H54 (cell line): ENCODE measurements around the gene ADAMTS6.
A peak's percentile ranks its signal among the peaks of the same experiment; 100 is the strongest.
"Not testable (repeated sequence)": the region's sequence is repeated elsewhere in the genome, so short reads cannot be mapped to it uniquely, and the experiment has no call there.

Experiments used
- DNase-seq: peaks from one replicate; pipeline ENCODE4 v3.0.0; 2011; ENCODE audit warnings: low spot score, mixed read lengths; ENCODE audit not compliant: insufficient read length
- FAIRE-seq: peaks from 3 replicates; lab custom pipeline; 2011; peaks lifted over from hg19 to GRCh38; lab: Jason Lieb, UNC
- POLR2A ChIP-seq: IDR thresholded peaks from 2 replicates; pipeline ENCODE4 v1.6.1; 2011; ENCODE audit warnings: low read depth, mild to moderate bottlenecking, low read length

The ADAMTS6 gene

DNA sequence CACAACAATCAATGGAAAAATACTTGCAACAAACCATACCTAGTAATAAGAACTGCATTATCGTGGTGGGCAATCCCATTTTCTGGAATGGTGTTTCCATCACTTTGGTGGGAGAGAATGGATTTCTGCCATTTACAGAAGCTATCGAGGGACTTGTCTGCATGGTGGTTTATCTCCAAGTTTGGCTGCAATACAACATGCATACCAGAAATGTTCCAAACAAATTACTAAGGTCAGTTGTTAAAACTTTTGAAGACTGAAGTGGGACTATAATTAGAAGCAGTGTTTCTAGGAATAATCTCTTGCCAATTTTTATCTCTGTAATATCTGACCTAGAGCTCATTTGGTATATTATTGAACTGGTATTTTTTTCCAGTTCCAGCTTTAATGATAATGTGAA lies 30.3 kb downstream of the ADAMTS6 start:
- FAIRE-seq: peak; percentile 67
- DNase-seq: no peak
- no peak for TF ChIP-seq POLR2A

DNA sequence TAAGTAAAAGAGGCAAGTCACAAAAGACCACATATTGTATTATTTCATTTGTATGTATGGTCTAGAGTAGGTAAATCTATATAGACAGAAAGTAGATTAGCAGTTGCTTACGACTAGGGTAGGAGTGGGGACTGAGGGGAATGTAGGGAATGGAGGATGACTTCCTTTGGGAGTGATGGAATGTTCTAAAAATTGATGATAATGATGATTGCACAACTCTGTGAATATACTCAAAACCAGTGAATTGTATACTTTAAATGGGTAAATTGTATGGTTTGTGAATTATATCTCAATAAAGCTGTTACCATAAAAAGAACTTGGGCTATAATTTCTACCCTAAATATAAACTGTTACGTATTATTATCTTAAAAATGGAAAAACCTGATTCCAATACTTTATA lies 35.0 kb downstream of the ADAMTS6 start:
- TF ChIP-seq POLR2A: no peak
- FAIRE-seq: no peak
- DNase-seq: no peak

DNA sequence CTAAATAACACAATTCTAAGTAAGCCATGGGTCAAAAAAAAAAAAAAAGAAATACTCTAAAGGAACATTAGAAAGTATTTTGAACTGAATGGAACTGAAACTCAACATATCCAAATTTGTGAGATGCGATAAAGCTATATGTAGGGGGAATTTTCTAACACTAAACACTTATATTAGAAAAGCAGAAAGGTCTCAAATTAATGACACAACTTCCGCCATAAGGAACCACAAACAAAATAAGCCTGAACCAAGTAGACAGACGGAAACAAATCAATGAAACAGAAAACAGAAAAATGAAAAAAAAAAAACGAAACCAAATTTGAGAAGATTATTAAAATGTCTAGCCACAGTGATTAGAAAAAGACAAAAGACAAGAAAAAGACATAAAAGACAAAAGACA lies 39.9 kb downstream of the ADAMTS6 start:
- FAIRE-seq: no peak
- no peak for TF ChIP-seq POLR2A
- DNase-seq: no peak

DNA sequence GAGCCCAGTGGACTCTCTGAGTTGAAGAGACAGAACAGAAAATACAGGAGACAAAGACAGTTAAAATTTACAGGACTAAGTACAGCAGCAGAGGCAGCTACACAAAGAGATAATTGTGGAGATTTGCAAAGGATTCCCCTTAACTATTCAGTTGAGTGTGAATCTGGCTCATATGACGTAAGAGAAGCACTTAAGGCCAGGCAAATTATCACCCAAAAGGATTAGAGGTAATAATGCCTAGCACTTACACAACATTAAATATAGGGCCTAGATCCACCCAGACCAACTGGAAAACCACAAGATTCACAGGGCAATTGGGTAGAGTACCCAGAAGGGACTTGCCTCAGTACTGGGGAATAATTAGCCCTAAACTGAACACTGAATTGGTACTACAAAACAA lies 41.3 kb downstream of the ADAMTS6 start:
- FAIRE-seq: peak; percentile 43
- TF ChIP-seq POLR2A: no peak
- DNase-seq: no peak

DNA sequence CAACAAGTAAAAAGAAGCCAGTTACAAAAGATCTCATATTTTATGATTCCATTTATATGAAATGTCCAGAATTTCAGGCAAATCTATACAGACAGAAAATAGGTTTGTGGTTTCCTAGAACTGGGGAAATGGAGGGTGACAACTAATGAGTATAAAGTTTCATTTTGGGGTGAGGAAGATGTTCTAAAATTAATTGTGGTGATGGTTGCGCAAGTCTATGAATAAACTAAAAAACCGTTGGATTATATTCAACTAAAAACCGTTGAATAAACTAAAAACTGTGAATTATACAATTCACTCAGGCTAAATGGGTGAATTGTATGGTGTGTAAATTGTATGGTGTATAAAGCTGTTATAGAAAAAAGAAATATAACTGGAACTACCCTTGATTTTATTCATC lies 47.6 kb downstream of the ADAMTS6 start:
- DNase-seq (no peak), FAIRE-seq (no peak)
- no peak for TF ChIP-seq POLR2A

DNA sequence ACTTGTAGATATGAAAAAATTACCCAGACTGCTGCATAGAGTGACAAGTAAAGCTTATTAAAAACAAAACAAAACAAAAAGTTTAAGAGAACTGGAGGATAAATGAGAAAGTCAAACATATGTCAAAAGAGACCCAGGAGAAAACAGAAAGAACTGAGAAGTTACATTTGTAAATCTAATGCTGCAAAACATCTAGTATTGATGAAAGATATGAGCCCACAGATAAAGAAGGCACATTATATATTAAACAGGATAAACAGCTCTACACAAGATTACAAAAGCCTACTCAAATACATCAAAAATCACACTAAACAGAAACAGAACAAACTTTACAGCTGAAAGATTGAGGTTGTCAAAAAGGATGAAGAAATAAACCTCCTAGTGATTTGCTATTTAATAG lies 55.1 kb downstream of the ADAMTS6 start:
- DNase-seq (no peak), FAIRE-seq (no peak)
- no peak for TF ChIP-seq POLR2A

DNA sequence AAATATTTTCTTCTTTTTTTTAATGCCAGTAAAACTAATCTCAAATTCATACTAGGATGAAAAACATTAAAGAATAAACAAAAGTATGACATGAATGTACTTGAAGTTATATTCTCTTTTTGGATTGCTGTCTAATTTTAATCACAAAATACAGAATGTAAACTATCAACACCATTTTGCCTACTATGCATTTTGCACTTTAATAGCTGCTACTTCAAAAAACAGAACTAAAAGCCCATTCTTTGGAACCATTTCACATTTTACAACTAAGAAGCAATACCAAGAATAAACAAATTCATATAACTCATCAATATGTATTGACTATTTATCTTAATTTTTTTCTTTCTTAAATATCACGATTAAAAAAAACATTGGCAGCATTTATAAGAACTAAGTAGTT lies 58.1 kb downstream of the ADAMTS6 start:
- no peak for TF ChIP-seq POLR2A
- DNase-seq (no peak), FAIRE-seq (no peak)

DNA sequence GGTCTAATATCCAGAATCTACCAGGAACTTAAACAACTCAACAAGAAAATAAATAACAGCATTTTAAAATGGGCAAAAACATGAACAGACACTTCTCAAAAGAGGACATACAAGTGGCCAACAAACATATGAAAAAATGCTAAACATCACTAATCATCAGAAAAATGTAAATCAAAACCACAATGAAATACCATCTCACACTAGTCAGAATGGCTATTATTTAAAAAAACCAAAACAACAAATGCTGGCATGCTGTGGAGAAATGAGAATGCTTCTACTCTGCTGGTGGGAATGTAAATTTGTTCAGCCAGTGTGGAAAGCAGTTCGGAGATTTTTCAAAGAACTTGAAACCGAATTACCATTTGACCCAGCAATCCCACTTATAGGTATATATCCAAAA lies 63.1 kb downstream of the ADAMTS6 start:
- TF ChIP-seq POLR2A: no peak
- no peak for DNase-seq
- no peak for FAIRE-seq

DNA sequence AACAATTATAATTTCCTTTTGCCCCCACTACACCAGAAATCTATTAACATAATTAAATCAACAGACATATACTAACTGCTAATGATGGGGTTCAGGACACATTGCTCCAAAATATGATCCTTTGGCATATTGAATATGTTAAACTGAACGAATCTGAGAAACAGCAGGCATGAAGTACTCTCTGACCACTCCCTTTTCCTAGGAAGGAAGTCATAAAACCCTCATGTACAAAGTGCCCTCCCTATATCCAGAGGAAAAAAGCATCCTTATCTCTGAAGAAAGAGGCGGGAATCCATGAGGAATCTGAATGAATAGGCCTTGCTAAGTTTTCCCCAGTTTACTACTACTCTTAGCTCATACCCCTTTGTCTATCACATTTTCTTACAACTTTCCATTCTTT lies 67.9 kb downstream of the ADAMTS6 start:
- FAIRE-seq (no peak), DNase-seq (no peak)
- no peak for TF ChIP-seq POLR2A

DNA sequence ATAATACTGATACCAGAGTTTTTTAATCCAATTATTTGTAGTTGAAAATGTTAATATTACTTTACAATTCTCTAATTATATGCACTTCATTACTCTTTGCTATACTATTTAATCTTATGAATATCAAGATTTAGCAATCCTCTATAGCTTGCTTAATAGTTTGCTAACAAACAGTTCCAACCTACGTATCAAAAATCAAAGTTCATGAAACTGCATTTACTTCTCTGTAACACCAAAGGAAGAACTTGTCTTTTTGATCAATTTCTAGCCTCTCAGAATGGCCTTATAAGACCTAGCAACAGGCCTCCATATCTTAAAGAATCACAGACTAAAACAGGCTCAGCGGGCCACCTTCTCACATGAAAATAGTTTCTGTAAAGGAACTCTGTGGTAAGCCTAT lies 68.9 kb downstream of the ADAMTS6 start:
- FAIRE-seq: no peak
- TF ChIP-seq POLR2A: no peak
- DNase-seq: no peak

DNA sequence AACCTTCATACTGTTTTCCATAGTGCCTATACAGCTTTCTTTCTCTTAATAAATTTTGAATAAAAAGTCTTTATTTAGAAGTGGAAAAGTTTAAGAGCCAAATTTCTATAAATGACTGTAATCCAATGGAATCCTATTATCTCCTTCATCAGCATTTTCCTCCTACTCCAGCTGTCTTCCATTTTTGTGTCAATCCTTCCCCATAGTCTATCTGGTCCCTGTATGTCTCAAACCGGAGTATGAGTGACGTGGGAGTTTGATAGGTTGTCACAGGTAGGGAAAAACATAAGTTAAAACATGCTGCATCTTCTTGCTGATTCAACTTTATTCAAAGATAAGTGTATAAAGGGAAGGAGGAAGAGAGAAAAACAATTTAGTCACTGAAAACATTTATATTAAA lies 70.4 kb downstream of the ADAMTS6 start:
- no peak for TF ChIP-seq POLR2A
- no peak for DNase-seq
- no peak for FAIRE-seq

DNA sequence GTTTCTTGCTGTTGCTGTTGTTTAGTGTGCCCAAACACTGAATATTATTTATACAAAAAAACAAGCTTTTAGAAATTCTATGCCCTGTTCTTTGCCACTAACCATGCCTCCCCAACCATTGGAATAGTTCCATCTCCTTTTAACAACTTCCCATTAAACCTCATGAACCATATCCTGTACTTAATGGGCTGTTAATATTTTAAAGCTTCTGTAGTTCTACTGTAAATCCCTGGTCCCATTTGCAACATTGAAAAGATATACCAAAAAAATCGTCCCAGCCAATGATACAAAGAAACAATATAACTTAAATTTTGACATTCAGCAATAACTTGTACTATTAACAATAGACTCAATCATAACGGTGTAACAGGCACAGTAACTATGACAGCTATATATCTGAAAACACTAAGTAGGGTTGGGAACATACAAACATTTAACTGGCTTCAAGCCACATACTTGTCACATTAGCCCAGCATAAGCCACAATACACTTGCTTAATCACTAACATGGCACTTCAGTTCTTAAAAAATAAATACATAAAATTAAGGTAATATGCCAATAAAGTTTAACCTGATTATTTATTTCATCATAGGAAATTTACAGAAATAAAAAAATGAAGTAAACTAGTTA lies 86.1 kb downstream of the ADAMTS6 start:
- DNase-seq (no peak), FAIRE-seq (peak; percentile 30)
- TF ChIP-seq POLR2A: no peak

DNA sequence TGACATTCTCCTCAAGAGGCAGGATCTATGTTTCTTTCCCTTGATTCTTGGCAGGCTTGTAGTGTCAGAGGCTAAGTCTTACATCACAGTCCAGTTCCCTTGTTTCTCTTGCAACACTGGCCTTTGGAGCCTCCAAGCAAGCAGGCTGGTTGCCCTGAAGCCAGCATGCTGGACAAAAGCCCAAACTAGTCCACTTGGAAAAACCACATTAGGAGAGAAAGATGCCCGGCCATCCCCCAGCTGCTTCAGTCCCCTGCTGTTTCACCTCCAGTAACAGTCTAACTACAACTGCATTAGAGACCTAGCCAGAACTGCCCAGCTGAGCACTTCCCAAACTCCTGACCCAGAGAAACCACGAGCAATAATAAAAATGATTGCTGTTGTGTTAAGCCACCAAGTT lies 87.6 kb downstream of the ADAMTS6 start:
- TF ChIP-seq POLR2A: no peak
- FAIRE-seq (peak; percentile 95), DNase-seq (no peak)

DNA sequence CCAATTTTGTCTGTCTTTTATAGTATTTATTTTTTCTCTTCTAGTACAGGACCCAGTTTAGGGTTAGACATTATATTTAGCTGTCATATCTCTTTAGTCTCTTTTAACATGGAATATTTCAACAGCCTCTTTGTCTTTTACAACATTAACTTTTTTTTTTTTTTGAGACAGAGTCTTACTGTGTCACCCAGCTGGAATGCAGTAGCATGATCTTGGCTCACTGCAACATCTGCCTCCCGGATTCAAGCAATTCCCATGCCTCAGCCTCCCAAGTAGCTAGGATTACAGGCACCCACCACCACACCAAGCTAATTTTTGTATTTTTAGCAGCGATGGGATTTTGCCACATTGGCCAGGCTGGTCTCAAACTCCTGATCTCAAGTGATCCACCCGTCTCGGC lies 90.1 kb downstream of the ADAMTS6 start:
- no peak for DNase-seq
- no peak for TF ChIP-seq POLR2A
- FAIRE-seq: no peak

DNA sequence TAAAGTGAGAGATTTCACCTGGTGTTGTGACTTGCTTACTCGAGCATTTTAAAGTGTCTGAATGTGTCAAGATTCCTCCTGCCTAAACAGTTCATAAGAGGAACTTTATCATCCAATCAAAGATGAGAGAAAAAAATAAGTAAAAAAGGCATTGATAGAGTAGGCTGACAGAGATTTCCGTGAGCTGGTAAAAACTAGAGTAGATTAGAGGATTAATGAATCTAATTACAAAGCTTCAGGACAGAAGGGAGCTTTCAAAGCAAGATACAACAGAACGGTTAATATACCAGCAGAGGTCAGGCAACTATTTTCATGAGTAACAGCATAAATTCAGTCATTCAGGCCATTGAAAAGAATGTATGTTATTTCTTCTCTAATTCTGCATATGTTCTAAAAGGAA lies 91.5 kb downstream of the ADAMTS6 start:
- no peak for FAIRE-seq
- DNase-seq: no peak
- TF ChIP-seq POLR2A: no peak

DNA sequence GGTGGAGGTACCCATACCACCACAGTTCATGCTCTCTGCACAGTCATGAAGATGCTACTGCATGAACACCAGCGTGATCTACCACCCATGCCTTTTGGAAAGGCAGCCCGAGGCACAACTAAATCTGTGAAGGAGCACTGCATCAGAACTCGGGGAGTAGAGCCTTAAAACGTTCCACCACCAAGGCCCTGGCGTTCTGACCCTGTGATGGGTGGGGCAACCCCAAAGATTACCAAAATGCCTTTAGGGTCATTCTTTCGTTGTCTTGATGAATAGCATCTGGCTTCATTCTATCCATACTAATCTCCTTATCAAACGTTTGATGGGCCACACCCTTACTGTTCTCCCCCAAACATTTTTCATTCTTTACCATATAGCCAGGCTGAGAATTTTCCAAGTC lies 97.9 kb downstream of the ADAMTS6 start:
- no peak for FAIRE-seq
- no peak for TF ChIP-seq POLR2A
- no peak for DNase-seq

DNA sequence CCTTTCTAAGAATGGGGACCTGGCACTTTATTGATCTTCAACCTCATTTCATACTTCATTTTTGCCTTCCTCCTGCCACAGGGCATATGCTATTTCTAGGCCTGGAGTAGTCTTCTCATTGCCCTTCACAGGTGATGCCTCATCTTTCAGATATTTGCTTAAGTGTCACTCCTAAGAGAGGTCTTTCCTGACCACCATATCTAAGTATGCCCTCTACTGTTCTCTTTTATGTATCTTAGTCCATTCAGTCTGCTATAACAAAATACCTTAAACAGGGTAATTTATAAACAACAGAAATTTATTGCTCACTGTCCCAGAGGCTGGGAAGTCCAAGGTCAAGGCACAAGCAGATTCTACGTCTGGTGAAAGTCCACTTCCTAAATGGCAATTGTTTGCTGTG lies 99.1 kb downstream of the ADAMTS6 start:
- no peak for DNase-seq
- peak; percentile 6 for FAIRE-seq
- no peak for TF ChIP-seq POLR2A

DNA sequence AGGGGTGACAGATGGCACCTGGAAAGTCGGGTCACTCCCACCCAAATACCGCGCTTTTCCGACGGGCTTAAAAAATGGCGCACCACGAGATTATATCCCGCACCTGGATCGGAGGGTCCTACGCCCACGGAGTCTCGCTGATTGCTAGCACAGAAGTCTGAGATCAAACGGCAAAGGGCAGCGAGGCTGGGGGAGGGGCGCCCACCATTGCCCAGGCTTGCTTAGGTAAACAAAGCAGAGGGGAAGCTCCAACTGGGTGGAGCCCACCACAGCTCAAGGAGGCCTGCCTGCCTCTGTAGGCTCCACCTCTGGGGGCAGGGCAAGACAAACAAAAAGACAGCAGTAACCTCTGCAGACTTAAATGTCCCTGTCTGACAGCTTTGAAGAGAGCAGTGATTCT lies 111.2 kb downstream of the ADAMTS6 start:
- not testable (repeated sequence) for FAIRE-seq, DNase-seq
